OCI-LY7 (cell line): Measurements from ENCODE around the gene FRMD1.
"Not testable (repeated sequence)": the region's sequence is repeated elsewhere in the genome, so short reads cannot be mapped to it uniquely, and the experiment has no call there.

ENCODE experiments used
- CTCF ChIP-seq: fragments of 200-600 bp; sonication (generic); conservative IDR thresholded peaks from 2 replicates; pipeline ENCODE4 v1.5.1; 2014; ENCODE audit warnings: mild to moderate bottlenecking, antibody characterized with exemption, low read length, moderate library complexity, mixed read lengths
- EZH2phosphoT487 ChIP-seq: fragments of 200-600 bp; sonication (generic); IDR thresholded peaks from 2 replicates; pipeline ENCODE4 v1.6.1; 2018; ENCODE audit warnings: low read depth, borderline replicate concordance, mild to moderate bottlenecking, mixed run types, antibody characterized with exemption, low read length, moderate library complexity, mixed read lengths

GRCh38 chr6:168077401-168077800 is 1.6 kb downstream of the FRMD1 start:
- not testable (repeated sequence) for TF ChIP-seq CTCF, EZH2phosphoT487
